Gastroesophageal sphincter (tissue), 3 donors: ENCODE measurements around the gene NPIPA8.
"Not testable (repeated sequence)": the region's sequence is repeated elsewhere in the genome, so short reads cannot be mapped to it uniquely, and the experiment has no call there.

Experiments used
- CTCF ChIP-seq, 4 experiments: fragments of 200-600 bp in 2 of 4; fragments of 450-650 bp in 2 of 4; sonication (generic) in 1 of 4; IDR thresholded peaks; one replicate each; pipeline ENCODE4 v1.5.1; 2017 to 2019; ENCODE audit warnings: antibody characterized with exemption in 4 of 4, mild to moderate bottlenecking in 2 of 4, moderate library complexity in 2 of 4
- POLR2AphosphoS5 ChIP-seq: sonication (generic); formaldehyde crosslinking; IDR thresholded peaks from one replicate; pipeline ENCODE4 v1.6.1; 2017; ENCODE audit warnings: antibody characterized with exemption

- TF ChIP-seq POLR2AphosphoS5; CTCF (IDR thresholded peaks at IDR 0.05): not testable (repeated sequence)
Measured at GRCh38 chr16:18309159-18309558, 27.4 kb downstream of the NPIPA8 start.
